Neural cell (in vitro differentiated cells): ENCODE results near the gene SNTG2.

Source experiments
- RAD21 ChIP-seq: fragments of 450-650 bp; conservative IDR thresholded peaks from 2 replicates; pipeline ENCODE4 v1.6.1; 2014; ENCODE audit warnings: antibody characterized with exemption, mild to moderate bottlenecking, moderate library complexity
- TAF1 ChIP-seq: IDR thresholded peaks from 2 replicates; pipeline ENCODE4 v1.6.1; 2012; ENCODE audit warnings: low read depth
- TF ChIP-seq, protein P1 (sequence below): fragments of 450-650 bp; IDR thresholded peaks from 2 replicates; pipeline ENCODE4 v1.5.1; 2014; ENCODE audit warnings: antibody characterized with exemption, mild to moderate bottlenecking, moderate library complexity; ENCODE audit not compliant: poor library complexity, severe bottlenecking
- TF ChIP-seq, protein P2 (sequence below): IDR thresholded peaks from 2 replicates; pipeline ENCODE4 v1.6.1; 2012; ENCODE audit warnings: borderline replicate concordance

DNA sequence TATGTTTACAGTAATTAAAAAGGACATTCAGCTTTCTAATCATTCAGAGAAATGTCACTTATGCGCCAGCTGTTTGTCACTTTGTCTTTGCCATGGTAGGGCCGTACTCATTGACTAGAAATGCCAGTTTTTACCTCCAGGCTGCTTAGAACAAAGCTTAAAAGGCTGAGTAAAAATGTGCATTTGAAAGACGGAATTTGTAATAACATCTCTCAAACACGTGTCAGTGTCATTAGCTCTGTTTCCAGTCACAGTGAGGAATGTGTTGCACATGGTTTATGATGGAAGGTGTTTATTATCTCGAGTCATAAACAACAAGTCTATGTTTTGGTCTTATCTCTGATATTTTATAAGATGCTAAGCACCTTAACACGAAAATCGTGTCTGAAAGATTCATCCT is 118.2 kb downstream of the SNTG2 start:
- TF ChIP-seq RAD21 (no peak), TAF1 (no peak)
- TF ChIP-seq, protein P1, sequence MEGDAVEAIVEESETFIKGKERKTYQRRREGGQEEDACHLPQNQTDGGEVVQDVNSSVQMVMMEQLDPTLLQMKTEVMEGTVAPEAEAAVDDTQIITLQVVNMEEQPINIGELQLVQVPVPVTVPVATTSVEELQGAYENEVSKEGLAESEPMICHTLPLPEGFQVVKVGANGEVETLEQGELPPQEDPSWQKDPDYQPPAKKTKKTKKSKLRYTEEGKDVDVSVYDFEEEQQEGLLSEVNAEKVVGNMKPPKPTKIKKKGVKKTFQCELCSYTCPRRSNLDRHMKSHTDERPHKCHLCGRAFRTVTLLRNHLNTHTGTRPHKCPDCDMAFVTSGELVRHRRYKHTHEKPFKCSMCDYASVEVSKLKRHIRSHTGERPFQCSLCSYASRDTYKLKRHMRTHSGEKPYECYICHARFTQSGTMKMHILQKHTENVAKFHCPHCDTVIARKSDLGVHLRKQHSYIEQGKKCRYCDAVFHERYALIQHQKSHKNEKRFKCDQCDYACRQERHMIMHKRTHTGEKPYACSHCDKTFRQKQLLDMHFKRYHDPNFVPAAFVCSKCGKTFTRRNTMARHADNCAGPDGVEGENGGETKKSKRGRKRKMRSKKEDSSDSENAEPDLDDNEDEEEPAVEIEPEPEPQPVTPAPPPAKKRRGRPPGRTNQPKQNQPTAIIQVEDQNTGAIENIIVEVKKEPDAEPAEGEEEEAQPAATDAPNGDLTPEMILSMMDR = no peak
- TF ChIP-seq, protein P2, sequence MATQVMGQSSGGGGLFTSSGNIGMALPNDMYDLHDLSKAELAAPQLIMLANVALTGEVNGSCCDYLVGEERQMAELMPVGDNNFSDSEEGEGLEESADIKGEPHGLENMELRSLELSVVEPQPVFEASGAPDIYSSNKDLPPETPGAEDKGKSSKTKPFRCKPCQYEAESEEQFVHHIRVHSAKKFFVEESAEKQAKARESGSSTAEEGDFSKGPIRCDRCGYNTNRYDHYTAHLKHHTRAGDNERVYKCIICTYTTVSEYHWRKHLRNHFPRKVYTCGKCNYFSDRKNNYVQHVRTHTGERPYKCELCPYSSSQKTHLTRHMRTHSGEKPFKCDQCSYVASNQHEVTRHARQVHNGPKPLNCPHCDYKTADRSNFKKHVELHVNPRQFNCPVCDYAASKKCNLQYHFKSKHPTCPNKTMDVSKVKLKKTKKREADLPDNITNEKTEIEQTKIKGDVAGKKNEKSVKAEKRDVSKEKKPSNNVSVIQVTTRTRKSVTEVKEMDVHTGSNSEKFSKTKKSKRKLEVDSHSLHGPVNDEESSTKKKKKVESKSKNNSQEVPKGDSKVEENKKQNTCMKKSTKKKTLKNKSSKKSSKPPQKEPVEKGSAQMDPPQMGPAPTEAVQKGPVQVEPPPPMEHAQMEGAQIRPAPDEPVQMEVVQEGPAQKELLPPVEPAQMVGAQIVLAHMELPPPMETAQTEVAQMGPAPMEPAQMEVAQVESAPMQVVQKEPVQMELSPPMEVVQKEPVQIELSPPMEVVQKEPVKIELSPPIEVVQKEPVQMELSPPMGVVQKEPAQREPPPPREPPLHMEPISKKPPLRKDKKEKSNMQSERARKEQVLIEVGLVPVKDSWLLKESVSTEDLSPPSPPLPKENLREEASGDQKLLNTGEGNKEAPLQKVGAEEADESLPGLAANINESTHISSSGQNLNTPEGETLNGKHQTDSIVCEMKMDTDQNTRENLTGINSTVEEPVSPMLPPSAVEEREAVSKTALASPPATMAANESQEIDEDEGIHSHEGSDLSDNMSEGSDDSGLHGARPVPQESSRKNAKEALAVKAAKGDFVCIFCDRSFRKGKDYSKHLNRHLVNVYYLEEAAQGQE = no peak
